HG03521 (cell line): Measurements from ENCODE around the gene ETNPPL.
"Not testable (repeated sequence)": the region's sequence is repeated elsewhere in the genome, so short reads cannot be mapped to it uniquely, and the experiment has no call there.

Source experiments
- ATAC-seq: cut with Tn5 transposase; IDR thresholded peaks from one replicate; pipeline ENCODE4 v1.9.1; 2021; ENCODE audit warnings: mild to moderate bottlenecking, moderate library complexity; ENCODE audit not compliant: unreplicated experiment

ETNPPL gene

DNA sequence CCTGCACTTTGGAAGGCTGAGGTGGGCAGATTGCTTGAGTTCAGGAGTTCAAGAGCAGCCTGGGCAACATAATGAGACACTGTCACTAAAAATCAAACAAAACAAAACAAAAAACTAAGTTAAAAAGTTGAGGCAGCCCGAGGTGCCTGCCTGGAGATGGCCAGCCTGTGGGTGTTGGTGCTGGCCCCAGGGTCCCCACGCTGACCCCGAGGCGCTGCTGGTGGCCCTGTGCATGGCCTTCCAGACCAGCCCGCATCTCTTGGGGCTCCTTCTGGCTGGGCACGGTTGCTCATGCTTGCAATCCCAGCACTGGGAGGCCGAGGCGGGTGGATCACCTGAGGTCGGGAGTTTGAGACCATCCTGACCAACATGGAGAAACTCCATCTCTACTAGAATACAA, 4.4 kb downstream of the ETNPPL start:
- no peak for ATAC-seq

- ATAC-seq = no peak
Measured at GRCh38 chr4:108754327-108754726, 8.5 kb downstream of the ETNPPL start.

- ATAC-seq = no peak
Measured at GRCh38 chr4:108751321-108751720, 11.5 kb downstream of the ETNPPL start.

DNA sequence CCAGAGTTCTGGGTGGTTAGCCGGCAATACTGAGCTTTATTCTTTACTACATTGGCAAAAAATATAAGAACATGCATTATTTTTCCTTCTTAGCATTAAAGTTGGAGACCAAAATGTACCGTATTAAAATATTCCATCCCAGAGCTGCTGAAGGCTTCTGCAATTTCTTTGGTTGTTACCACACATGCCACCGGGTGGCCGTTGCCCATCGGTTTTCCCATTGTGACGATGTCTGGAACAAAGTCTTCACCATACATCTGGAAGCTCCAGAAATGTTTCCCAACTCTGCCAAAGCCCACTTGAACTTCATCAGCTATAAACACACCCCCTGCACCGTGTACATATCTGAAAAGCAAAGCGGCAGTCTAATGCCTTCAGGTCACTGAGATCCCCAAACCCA, 13.7 kb downstream of the ETNPPL start:
- no peak for ATAC-seq

DNA sequence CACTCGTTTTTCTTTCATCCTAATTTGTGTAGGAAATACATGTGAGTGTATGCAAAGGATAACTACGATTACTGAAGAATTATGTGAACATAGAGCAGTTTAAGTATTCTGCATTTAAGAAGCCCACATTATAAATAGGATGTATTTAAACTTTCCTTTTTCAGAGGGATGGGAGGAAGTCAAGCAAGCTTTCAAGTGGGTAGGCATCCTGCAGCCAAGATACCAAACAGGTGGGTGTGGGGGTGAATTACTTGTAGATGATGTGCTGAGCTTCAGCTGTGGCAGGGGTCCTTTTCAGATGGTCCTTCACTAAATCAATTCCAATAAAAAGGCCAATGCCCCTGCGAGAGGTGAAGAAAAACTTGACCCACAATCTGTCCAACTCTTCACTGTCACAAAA, 16.3 kb downstream of the ETNPPL start:
- ATAC-seq = no peak

GRCh38 chr4:108744307-108744706, 18.5 kb downstream of the ETNPPL start:
- no peak for ATAC-seq

DNA sequence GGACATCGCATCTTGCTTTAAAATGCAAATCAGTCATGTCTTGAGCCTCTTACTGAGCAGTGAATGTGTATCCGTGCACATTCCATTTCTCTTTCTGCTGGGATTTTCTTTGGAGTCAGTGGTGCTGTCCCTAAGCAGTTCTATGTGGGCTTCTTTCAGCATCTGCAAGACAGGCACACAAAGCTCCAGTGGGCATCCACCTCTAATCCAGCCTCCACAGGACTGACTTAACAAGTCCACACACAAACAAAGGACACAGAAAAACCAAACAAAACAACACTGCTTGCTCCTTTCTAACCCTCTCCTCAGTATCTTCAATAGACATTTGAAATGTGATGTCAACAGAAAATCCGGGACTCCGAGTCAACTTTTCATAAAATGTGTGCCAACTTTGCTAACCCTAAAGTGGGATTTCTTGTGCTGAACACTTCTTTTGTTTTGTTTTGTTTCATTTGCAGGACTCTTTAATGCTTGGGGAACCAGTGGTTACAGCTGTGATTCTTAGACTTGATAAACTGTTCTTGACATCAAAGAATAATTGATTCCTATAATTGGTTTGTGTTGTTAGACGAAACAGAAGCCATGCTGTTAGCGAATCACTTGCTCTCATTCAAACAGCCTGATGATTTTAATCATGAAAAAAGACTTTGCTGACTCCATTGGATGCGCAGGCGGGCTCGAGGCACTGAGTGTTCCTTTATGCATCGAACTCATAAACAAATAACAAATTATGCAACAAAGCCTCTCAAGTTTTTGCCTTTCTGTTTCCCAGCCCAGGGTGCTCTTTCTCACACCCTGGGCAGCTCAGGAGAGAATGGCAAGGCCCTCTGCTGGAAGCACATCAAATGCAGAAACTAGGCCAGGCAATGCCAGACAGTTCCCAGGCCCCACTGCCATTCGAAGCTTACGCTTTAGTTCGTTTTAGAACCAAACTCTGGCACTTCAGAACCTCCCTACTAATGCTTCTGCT, 20.1 kb downstream of the ETNPPL start:
- no peak for ATAC-seq

- no peak for ATAC-seq
Measured at GRCh38 chr4:108738003-108738706, 24.7 kb downstream of the ETNPPL start.

DNA sequence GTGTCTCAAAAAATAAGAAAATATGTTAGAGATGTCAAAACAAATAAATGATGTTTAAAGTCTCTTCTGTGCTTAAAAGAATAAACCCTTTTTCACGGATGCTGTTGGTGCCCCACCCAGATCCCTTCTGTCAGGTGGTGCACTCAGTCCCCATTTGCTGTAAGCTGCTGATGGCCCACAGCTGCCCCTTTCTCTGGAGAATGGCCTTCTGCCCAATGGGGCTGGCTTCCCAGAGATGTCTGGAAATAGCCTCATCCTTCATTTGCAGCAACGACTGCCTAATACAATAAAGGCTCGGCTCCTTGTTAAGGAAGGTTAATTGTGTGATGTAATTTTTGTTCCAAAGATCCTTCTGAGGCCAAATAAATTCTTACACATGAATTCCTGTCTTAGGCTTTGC, 31.8 kb downstream of the ETNPPL start:
- ATAC-seq = no peak

GRCh38 chr4:108730579-108730978, 32.3 kb downstream of the ETNPPL start:
- no peak for ATAC-seq

DNA sequence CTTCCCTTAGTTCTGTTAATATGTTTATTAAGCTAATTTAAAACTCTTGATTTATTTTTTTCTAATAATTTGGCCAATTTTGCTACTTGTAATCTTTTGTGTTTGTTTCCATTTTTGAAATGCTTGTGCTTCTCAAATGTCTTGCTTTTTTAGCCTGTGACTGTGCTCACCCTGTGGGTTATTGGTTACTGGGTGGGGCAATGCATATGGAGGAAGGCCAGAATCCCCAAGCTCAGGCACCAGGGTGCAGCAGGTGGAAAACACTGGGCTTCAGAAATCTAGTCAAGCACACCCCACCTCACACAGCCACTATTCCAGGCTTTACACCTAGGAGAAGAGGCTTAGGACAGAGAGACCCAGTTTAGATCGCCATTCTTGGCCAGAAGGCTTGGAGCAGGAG, 33.1 kb downstream of the ETNPPL start:
- ATAC-seq = no peak

GRCh38 chr4:108725457-108725856, 37.4 kb downstream of the ETNPPL start:
- ATAC-seq = no peak

GRCh38 chr4:108717386-108717785, 45.5 kb downstream of the ETNPPL start:
- no peak for ATAC-seq

- no peak for ATAC-seq
Measured at GRCh38 chr4:108716340-108716739, 46.5 kb downstream of the ETNPPL start.

GRCh38 chr4:108714880-108715279, 48.0 kb downstream of the ETNPPL start:
- ATAC-seq = no peak

- ATAC-seq = not testable (repeated sequence)
Measured at GRCh38 chr4:108710578-108710977, 52.3 kb downstream of the ETNPPL start.

- no peak for ATAC-seq
Measured at GRCh38 chr4:108709722-108710121, 53.1 kb downstream of the ETNPPL start.

GRCh38 chr4:108709234-108709633, 53.6 kb downstream of the ETNPPL start:
- no peak for ATAC-seq

DNA sequence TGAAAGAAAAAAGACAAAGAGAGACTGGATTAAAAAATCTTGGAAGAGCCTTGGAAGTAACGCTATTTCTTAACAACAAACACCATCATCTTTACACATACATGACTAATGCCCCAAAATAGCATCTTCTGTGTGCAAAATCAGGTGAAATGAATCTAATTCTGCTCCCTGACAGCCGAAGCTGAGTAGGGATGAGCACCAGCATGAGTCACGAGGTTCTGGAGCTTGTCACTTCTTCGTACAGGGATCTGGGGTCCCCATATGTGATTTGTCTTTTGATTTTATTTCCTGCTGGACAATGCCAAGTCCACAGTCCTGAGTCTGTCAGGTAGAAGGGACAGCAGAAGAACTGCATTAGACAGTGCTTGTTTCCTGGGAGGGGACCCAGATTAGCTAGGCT, 56.6 kb downstream of the ETNPPL start:
- no peak for ATAC-seq

DNA sequence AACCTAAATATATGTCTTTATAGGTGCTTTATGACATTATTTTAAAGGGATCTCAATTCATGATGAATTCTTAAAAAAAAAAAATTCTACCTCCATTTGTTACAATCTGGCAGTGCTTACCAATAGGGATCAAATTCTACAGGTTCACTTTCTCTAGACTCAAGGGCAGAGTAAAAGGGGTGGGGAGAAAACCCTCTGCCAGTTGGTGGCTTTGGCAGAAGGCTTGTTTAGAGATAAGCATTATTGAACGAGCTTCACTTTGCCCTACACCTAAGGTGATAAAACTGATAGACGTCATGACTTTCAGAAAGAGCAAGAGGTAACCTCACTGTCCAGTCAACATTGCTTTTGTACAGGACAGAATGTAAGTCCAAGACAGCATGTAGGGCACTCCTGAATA, 58.9 kb downstream of the ETNPPL start:
- no peak for ATAC-seq

DNA sequence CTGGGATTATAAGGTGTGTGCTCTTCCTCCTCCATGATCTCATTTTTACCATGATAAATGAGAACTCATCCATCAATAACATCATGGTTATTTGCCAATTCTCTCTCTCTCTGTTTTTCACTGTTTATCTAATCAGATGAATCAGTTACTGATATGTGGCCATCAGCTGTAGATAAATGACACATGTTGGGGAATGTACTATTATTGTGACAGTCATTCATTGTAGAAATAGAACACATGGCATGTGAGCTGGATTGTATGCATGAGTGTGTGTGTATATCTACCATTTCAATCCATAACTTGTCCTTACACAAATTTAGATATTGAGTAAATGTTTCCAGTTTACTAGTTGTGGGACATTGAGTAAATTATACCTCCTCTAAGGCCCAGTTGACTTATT, 59.5 kb downstream of the ETNPPL start:
- no peak for ATAC-seq

- no peak for ATAC-seq
Measured at GRCh38 chr4:108702960-108703359, 59.9 kb downstream of the ETNPPL start.
